ENCODE measurements around the gene ALDH1L2.

The ALDH1L2 gene

GRCh38 chr12:105083031-105083430 is 1.2 kb downstream of the ALDH1L2 start:
- DNase-seq, result peak; percentile 13 to 23

GRCh38 chr12:105078712-105079570 is 5.3 kb downstream of the ALDH1L2 start:
- DNase-seq, result no peak

GRCh38 chr12:105077435-105077834 is 6.8 kb downstream of the ALDH1L2 start:
- DNase-seq, result no peak

GRCh38 chr12:105076913-105077312 is 7.3 kb downstream of the ALDH1L2 start:
- DNase-seq, result no peak

DNA sequence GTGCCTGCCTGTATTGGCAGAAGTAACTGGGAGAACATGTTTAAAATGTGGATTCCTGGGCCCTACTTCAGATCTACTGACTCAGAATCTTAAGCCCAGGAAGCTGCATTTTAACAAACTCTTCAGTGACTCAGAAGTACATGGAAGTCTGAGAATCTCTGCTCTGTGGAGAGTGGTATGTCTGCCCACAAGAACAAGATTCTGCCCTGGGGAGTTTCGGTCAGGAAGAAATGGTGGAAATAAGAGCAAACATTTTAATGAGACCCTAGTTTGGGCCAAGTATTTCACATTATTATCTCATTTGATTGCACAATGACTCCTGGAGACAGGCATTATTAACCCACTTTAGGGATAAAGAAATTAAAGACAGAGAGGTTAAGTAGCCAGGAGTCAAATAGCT is 8.2 kb downstream of the ALDH1L2 start:
- DNase-seq, result no peak

- no peak for DNase-seq
These were observed 11.3 kb downstream of the ALDH1L2 start for GRCh38 chr12:105072888-105073488.

GRCh38 chr12:105071981-105072380 is 12.3 kb downstream of the ALDH1L2 start:
- no peak for DNase-seq

GRCh38 chr12:105069936-105070702 is 14.1 kb downstream of the ALDH1L2 start:
- DNase-seq, result no peak

GRCh38 chr12:105067511-105068031 is 16.7 kb downstream of the ALDH1L2 start:
- DNase-seq, result no peak

DNA sequence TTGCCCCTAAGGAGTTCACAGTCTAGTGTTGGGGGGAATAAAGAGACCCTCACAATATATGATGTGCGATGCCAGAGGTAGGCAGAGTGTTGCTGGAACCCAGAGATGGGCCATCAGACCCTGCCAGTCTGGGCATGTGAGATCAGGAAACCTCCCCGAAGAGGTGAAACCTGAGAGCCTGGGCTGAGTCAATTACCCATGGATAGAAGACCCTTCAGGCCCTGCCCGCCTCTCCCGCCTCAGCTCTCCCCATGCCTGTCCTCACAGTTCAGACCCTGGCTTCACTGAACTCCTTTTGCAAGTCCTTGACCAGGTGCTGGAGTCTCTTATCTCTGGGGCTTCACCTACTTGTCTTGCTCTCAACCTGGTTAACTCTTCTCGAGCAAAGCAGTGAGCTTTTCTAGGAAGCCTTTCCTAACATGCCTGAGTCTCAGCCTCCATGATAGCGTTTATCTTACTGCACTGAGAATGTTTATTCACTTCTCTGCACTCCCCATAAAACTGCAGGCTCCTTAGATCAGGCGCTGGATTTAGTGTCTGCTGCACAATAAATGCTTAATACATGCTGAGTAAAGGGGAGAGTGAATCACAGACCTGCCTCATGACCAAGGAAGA is 19.6 kb downstream of the ALDH1L2 start:
- no peak for DNase-seq

DNA sequence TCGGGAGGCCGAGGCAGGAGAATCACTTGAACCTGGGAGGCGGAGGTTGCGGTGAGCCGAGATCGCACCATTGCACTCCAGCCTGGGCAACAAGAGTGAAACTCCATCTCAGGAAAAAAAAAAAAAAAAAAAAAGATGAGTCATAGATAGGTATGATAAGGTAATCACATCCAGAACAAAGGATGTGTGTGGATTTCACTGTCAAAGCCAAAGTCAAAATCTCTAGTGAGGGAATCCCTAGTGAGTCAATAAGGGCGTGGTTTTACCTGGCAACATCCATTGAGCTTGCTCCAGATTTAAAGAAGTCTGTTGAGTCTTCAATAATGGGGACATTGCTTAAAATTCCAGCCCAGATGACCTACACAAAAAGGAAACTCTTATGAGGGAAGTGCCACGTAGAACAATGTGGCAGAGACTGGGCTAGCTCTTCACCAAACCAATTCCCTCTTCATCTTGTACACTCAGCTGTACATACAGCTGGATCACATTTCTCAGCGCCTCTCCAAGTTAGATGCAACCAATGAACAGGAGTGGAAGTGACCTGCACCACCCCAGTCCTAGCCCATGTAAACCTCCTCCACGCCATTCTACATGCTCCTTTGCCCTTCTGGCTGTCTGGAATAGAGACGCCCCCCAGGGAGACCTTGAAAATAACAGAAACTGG is 23.4 kb downstream of the ALDH1L2 start:
- DNase-seq, result no peak

GRCh38 chr12:105057174-105057573 is 27.1 kb downstream of the ALDH1L2 start:
- DNase-seq, result no peak

DNA sequence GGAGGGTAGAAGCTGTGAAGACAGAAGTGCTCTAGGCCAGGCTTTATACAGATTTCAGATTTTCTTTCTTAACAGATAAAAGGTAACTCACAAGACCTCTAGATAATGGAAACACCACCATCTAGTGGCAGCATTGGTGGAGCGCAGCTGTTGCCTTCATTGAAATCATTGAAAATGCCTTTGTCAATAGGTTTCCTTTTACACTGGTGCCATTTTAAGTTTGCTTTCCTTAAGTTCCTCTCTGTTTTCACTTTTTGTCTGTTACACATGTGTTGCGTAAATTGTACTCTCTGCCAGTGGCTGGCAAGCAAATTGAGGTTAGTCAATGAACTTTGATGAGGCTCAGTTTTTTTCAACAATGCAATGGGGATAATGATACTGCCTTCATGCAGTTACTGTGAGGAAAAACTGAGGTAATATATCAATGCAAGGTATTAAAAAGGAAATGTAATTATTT is 31.1 kb downstream of the ALDH1L2 start:
- peak; percentile 61 to 73 for DNase-seq

GRCh38 chr12:105051981-105052380 is 32.3 kb downstream of the ALDH1L2 start:
- no peak for DNase-seq

GRCh38 chr12:105048315-105048714 is 35.9 kb downstream of the ALDH1L2 start:
- no peak for DNase-seq

- DNase-seq, result no peak
These were observed 37.0 kb downstream of the ALDH1L2 start for GRCh38 chr12:105047308-105047707.

GRCh38 chr12:105041186-105041585 is 43.1 kb downstream of the ALDH1L2 start:
- DNase-seq, result no peak

DNA sequence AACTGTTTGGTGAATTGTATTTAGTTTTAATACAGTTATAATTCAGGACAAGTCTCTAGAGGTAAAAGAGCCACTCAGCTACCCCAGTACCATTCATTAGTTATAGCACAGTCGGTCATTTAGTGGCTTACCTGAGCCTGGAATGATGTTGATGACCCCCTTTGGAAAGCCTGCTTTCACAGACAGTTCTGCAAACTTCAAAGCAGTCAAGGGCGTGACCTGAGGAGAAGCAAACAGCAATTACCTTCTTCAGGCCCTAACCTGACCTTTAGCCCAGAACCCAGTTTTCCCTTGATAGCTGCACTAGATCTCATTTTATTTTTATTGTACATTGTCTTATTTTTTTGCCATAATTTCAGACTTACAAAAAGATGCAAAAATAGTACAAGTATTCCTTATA is 43.8 kb downstream of the ALDH1L2 start:
- no peak for DNase-seq

DNA sequence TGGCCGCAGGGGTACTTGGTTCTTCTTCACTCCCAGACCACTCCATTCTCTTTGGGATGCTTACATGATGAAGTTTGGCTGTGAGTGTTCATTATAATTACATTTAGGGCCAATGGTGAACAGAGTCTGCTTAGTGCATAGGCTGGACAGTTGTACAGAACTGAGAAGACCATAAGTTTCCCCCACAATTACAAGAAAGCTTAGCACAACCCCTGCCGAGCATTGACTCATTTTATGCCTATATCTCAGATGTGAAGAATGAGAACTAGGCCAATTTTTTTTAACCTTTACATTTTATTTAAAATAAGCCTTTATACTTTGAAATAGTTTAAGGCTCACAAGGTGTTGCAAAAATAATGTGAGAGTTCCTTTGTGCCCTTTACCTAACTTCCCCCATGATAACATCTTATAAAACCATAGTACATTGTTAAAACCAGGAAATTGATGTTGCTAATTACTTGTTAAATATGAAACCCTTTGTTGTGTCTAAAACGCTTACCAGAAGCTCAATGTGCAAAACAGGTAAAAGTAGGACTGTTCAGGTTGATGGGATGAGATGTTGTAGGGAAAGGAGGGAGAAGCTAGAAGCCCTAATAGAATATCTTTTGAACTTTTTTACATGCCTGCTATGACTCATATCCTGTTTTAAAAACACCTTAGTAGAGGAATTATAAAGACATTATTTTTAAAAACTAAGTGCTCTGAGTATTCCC is 47.2 kb downstream of the ALDH1L2 start:
- DNase-seq, result no peak

DNA sequence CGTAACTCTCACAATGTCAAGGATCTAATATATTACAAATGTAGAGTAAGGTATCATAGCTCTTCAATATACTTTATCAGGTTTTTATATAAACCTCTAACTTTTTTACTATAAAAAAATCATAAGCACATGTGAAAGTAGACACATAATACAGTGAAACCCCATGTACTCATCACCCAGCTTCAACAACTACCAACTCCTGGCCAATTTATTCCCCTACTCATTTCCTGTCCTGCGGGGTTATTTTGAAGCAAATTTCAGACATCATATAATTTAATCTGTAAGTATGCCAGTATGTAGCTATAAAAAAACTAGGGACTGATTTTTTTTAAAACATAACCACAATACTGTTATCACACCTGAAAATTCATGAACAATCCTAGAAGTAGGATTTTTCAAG is 50.4 kb downstream of the ALDH1L2 start:
- no peak for DNase-seq

GRCh38 chr12:105032703-105033357 is 51.4 kb downstream of the ALDH1L2 start:
- DNase-seq, result no peak

Measured in SHP77 (cell line).